ENCODE data around the gene NR4A3. TPM values are rescaled to one million over a fixed set of nuclear protein-coding genes. Genes with fewer than 3 reads are reported as not detected.

Gene NR4A3
- total RNA-seq, 4 donors from 2014 or later, result 0.64 to 5.9 (median 2.9) TPM

GRCh38 chr9:99825172-99826046 is 3.7 kb downstream of the NR4A3 start:
- Histone ChIP-seq H3K27me3 (peaks cover 63% of the 10 kb centered on the region), H3K4me1 (peaks cover 48% of the 10 kb centered on the region), H3K9me3 (no peaks in the 10 kb centered on the region), H3K4me3 (peak overlapping the region; percentile 87), H3K27ac (no peak overlapping the region), H3K36me3 (no peaks in the 10 kb centered on the region)
- 40% methylated on average over 44 of the region's 44 CpGs for WGBS
- TF ChIP-seq CTCF (IDR thresholded peaks at IDR 0.05) (no peak), EP300 (IDR thresholded peaks at IDR 0.05) (no peak), POLR2AphosphoS5 (IDR thresholded peaks at IDR 0.05) (no peak), POLR2A (IDR thresholded peaks at IDR 0.05) (no peak)
- DNase-seq (ENCODE audit: low spot score in 2 of 2), result no peak

- DNase-seq (ENCODE audit: low spot score in 2 of 2), result no peak
- no peaks in the 10 kb centered on the region for H3K9me3 ChIP-seq
- H3K36me3 ChIP-seq, result no peaks in the 10 kb centered on the region
- no peak overlapping the region for H3K4me3 ChIP-seq
- 88% methylated on average over 3 of the region's 3 CpGs for WGBS
- TF ChIP-seq POLR2AphosphoS5 (IDR thresholded peaks at IDR 0.05), result no peak
- TF ChIP-seq CTCF (IDR thresholded peaks at IDR 0.05), result no peak
- TF ChIP-seq POLR2A (IDR thresholded peaks at IDR 0.05), result no peak
- TF ChIP-seq EP300 (IDR thresholded peaks at IDR 0.05), result no peak
- H3K27ac ChIP-seq, result no peak overlapping the region
- H3K4me1 ChIP-seq, result peaks cover 41% of the 10 kb centered on the region
- H3K27me3 ChIP-seq, result peaks cover 67% of the 10 kb centered on the region
Measured at GRCh38 chr9:99826579-99826978, 4.9 kb downstream of the NR4A3 start.

- peaks cover 67% of the 10 kb centered on the region for H3K27me3 ChIP-seq
- H3K9me3 ChIP-seq, result no peaks in the 10 kb centered on the region
- peaks cover 37% of the 10 kb centered on the region for H3K4me1 ChIP-seq
- H3K4me3 ChIP-seq, result no peak overlapping the region
- DNase-seq (ENCODE audit: low spot score in 2 of 2), result no peak
- H3K36me3 ChIP-seq, result no peaks in the 10 kb centered on the region
- TF ChIP-seq CTCF (IDR thresholded peaks at IDR 0.05), result no peak
- 97% methylated on average over 2 of the region's 2 CpGs for WGBS
- H3K27ac ChIP-seq, result no peak overlapping the region
Measured at GRCh38 chr9:99827244-99827643, 5.6 kb downstream of the NR4A3 start.

GRCh38 chr9:99828054-99828416 is 6.3 kb downstream of the NR4A3 start:
- Histone ChIP-seq H3K4me3 (no peak overlapping the region), H3K27ac (no peak overlapping the region), H3K27me3 (peaks cover 67% of the 10 kb centered on the region), H3K36me3 (no peaks in the 10 kb centered on the region), H3K9me3 (no peaks in the 10 kb centered on the region), H3K4me1 (peaks cover 29% of the 10 kb centered on the region)
- no peak for DNase-seq (ENCODE audit: low spot score in 2 of 2)
- WGBS, result 75% methylated on average over 10 of the region's 15 CpGs
- no peak for TF ChIP-seq EP300 (IDR thresholded peaks at IDR 0.05)
- TF ChIP-seq POLR2AphosphoS5 (IDR thresholded peaks at IDR 0.05), result no peak
- no peak for TF ChIP-seq POLR2A (IDR thresholded peaks at IDR 0.05)
- TF ChIP-seq CTCF (IDR thresholded peaks at IDR 0.05), result no peak

GRCh38 chr9:99828417-99829176 is 6.9 kb downstream of the NR4A3 start:
- H3K27ac ChIP-seq, result no peak overlapping the region
- DNase-seq (ENCODE audit: low spot score in 2 of 2), result no peak
- no peaks in the 10 kb centered on the region for H3K36me3 ChIP-seq
- peaks cover 24% of the 10 kb centered on the region for H3K4me1 ChIP-seq
- H3K27me3 ChIP-seq, result peaks cover 67% of the 10 kb centered on the region
- peak overlapping the region; percentile 10 for H3K4me3 ChIP-seq
- 47% methylated on average over 27 of the region's 78 CpGs for WGBS
- no peak for TF ChIP-seq POLR2A (IDR thresholded peaks at IDR 0.05)
- TF ChIP-seq POLR2AphosphoS5 (IDR thresholded peaks at IDR 0.05), result no peak
- TF ChIP-seq CTCF (IDR thresholded peaks at IDR 0.05), result no peak
- TF ChIP-seq EP300 (IDR thresholded peaks at IDR 0.05), result no peak
- no peaks in the 10 kb centered on the region for H3K9me3 ChIP-seq
